ENCODE data around the gene NFYC.

Gene NFYC

GRCh38 chr1:40768146-40768990 is 76.9 kb downstream of the NFYC start:
- H3K9me3 ChIP-seq (ENCODE audit: control insufficient read depth, low read depth, low read length) = no peaks in the 10 kb centered on the region
- H3K9ac ChIP-seq (ENCODE audit: low read length) = no peak overlapping the region
- peaks cover 68% of the 10 kb centered on the region for H3K36me3 ChIP-seq (ENCODE audit: control insufficient read depth, low read depth, low read length)
- H3K27ac ChIP-seq (ENCODE audit: low read length) = no peak overlapping the region
- no peak overlapping the region for H3K4me3 ChIP-seq (ENCODE audit: low read length)
- no peaks in the 10 kb centered on the region for H3K27me3 ChIP-seq (ENCODE audit: control insufficient read depth, insufficient read depth, low read length)
- H3K4me1 ChIP-seq (ENCODE audit: control insufficient read depth, low read depth, low read length) = peaks cover 18% of the 10 kb centered on the region

- no peak overlapping the region for H3K27ac ChIP-seq (ENCODE audit: low read length)
- no peaks in the 10 kb centered on the region for H3K27me3 ChIP-seq (ENCODE audit: control insufficient read depth, insufficient read depth, low read length)
- H3K36me3 ChIP-seq (ENCODE audit: control insufficient read depth, low read depth, low read length) = peaks cover 53% of the 10 kb centered on the region
- no peak overlapping the region for H3K9ac ChIP-seq (ENCODE audit: low read length)
- peaks cover 23% of the 10 kb centered on the region for H3K4me1 ChIP-seq (ENCODE audit: control insufficient read depth, low read depth, low read length)
- H3K4me3 ChIP-seq (ENCODE audit: low read length) = no peak overlapping the region
- no peaks in the 10 kb centered on the region for H3K9me3 ChIP-seq (ENCODE audit: control insufficient read depth, low read depth, low read length)
Measured at GRCh38 chr1:40769815-40770214, 78.3 kb downstream of the NFYC start.

- peaks cover 47% of the 10 kb centered on the region for H3K36me3 ChIP-seq (ENCODE audit: control insufficient read depth, low read depth, low read length)
- H3K27ac ChIP-seq (ENCODE audit: low read length) = no peak overlapping the region
- no peaks in the 10 kb centered on the region for H3K9me3 ChIP-seq (ENCODE audit: control insufficient read depth, low read depth, low read length)
- peaks cover 23% of the 10 kb centered on the region for H3K4me1 ChIP-seq (ENCODE audit: control insufficient read depth, low read depth, low read length)
- no peak overlapping the region for H3K9ac ChIP-seq (ENCODE audit: low read length)
- H3K4me3 ChIP-seq (ENCODE audit: low read length) = no peak overlapping the region
- no peaks in the 10 kb centered on the region for H3K27me3 ChIP-seq (ENCODE audit: control insufficient read depth, insufficient read depth, low read length)
Measured at GRCh38 chr1:40770296-40771070, 79.0 kb downstream of the NFYC start.

GRCh38 chr1:40772146-40772955 is 80.8 kb downstream of the NFYC start:
- H3K36me3 ChIP-seq (ENCODE audit: control insufficient read depth, low read depth, low read length) = peaks cover 28% of the 10 kb centered on the region
- H3K27me3 ChIP-seq (ENCODE audit: control insufficient read depth, insufficient read depth, low read length) = no peaks in the 10 kb centered on the region
- no peak overlapping the region for H3K9ac ChIP-seq (ENCODE audit: low read length)
- H3K27ac ChIP-seq (ENCODE audit: low read length) = no peak overlapping the region
- H3K9me3 ChIP-seq (ENCODE audit: control insufficient read depth, low read depth, low read length) = peaks cover 4% of the 10 kb centered on the region
- H3K4me1 ChIP-seq (ENCODE audit: control insufficient read depth, low read depth, low read length) = peaks cover 23% of the 10 kb centered on the region
- no peak overlapping the region for H3K4me3 ChIP-seq (ENCODE audit: low read length)

GRCh38 chr1:40773748-40774265 is 82.3 kb downstream of the NFYC start:
- peaks cover 4% of the 10 kb centered on the region for H3K9me3 ChIP-seq (ENCODE audit: control insufficient read depth, low read depth, low read length)
- no peak overlapping the region for H3K9ac ChIP-seq (ENCODE audit: low read length)
- no peak overlapping the region for H3K4me3 ChIP-seq (ENCODE audit: low read length)
- no peaks in the 10 kb centered on the region for H3K27me3 ChIP-seq (ENCODE audit: control insufficient read depth, insufficient read depth, low read length)
- H3K27ac ChIP-seq (ENCODE audit: low read length) = no peak overlapping the region
- peaks cover 18% of the 10 kb centered on the region for H3K36me3 ChIP-seq (ENCODE audit: control insufficient read depth, low read depth, low read length)
- H3K4me1 ChIP-seq (ENCODE audit: control insufficient read depth, low read depth, low read length) = peaks cover 23% of the 10 kb centered on the region

DNA sequence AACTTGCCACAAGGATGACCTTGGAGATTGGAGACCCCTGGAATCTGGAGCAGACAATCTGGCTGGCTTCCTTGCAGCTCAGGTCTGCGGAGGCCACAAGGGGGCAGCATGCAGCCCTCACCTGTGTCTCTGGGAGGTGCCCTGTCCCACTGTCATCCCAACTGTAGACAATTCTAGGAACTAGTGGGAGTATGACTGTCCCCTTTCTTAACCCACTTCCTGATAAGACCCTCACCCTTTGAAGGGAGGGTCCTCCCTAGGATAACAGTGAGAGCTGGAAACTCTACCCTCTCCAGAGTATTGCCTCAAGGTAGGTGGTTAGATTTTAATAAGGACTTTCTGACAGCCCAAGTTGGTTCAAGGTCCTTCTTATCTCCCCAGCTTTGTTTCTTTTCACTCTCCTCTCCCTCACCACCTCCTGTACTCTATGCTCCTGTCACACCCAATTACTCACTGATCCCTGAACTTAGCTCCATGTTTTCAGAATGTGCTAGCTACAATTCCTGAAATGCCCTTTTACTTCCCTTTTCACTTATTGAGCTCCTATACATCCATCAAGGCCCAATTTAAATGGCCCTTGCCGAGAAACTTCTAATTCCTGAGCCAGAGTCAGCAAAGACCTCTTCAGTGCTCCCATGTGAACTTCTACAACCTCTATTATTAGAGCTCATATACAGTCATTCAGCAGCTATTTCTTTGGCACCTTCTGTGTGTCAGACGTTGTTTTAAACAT is 82.9 kb downstream of the NFYC start:
- Histone ChIP-seq H3K4me3 (ENCODE audit: low read length) (no peak overlapping the region), H3K36me3 (ENCODE audit: control insufficient read depth, low read depth, low read length) (peaks cover 12% of the 10 kb centered on the region), H3K9ac (ENCODE audit: low read length) (no peak overlapping the region), H3K9me3 (ENCODE audit: control insufficient read depth, low read depth, low read length) (peaks cover 4% of the 10 kb centered on the region), H3K4me1 (ENCODE audit: control insufficient read depth, low read depth, low read length) (peaks cover 23% of the 10 kb centered on the region), H3K27me3 (ENCODE audit: control insufficient read depth, insufficient read depth, low read length) (no peaks in the 10 kb centered on the region), H3K27ac (ENCODE audit: low read length) (no peak overlapping the region)

DNA sequence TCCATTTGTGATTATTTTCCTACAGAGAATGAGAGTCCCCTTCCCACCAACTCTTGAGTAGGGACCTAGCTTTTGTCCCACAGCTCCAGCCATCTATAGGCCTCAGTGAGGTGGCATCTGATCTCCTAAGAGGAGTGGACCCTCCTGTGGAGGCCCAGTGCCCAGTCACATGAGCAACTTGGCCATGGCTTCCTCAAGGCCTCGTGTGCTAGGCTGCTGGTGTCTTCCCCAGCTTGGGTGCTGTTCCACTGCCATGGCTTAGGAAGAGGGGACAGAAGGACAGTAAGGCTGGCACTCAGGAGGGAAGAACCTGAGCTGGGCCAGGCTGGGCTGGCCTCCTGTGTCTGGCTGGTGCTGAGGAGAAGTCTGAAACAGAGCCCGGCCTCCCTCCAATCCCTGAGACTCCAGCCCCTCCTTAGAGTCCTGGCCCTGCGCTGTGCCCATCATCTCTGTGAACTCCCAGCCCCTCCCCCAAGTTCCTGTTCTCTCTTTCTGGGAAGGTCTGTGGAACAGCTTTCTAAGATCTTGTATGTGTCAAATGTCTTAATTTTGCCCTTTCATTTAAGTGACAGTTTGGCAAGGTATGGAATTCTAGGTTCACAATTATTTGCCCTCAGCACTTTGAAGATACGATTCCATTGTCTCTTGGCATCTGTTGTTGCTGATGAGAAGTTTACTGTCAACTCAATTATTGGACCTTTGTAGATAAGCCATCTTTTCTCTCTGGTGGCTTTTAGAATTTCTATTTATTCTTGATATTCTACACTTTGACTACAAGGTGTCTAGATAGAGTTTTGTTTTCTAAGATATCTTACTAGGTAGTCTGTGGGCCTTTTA is 85.0 kb downstream of the NFYC start:
- Histone ChIP-seq H3K9me3 (ENCODE audit: control insufficient read depth, low read depth, low read length) (peaks cover 4% of the 10 kb centered on the region), H3K4me1 (ENCODE audit: control insufficient read depth, low read depth, low read length) (peaks cover 20% of the 10 kb centered on the region), H3K4me3 (ENCODE audit: low read length) (no peak overlapping the region), H3K27ac (ENCODE audit: low read length) (no peak overlapping the region), H3K9ac (ENCODE audit: low read length) (no peak overlapping the region), H3K27me3 (ENCODE audit: control insufficient read depth, insufficient read depth, low read length) (peaks cover 8% of the 10 kb centered on the region), H3K36me3 (ENCODE audit: control insufficient read depth, low read depth, low read length) (no peaks in the 10 kb centered on the region)

GRCh38 chr1:40777224-40777970 is 85.9 kb downstream of the NFYC start:
- H3K27me3 ChIP-seq (ENCODE audit: control insufficient read depth, insufficient read depth, low read length) = peaks cover 17% of the 10 kb centered on the region
- H3K36me3 ChIP-seq (ENCODE audit: control insufficient read depth, low read depth, low read length) = no peaks in the 10 kb centered on the region
- H3K9ac ChIP-seq (ENCODE audit: low read length) = no peak overlapping the region
- no peak overlapping the region for H3K4me3 ChIP-seq (ENCODE audit: low read length)
- peaks cover 4% of the 10 kb centered on the region for H3K9me3 ChIP-seq (ENCODE audit: control insufficient read depth, low read depth, low read length)
- H3K4me1 ChIP-seq (ENCODE audit: control insufficient read depth, low read depth, low read length) = peaks cover 15% of the 10 kb centered on the region
- no peak overlapping the region for H3K27ac ChIP-seq (ENCODE audit: low read length)

DNA sequence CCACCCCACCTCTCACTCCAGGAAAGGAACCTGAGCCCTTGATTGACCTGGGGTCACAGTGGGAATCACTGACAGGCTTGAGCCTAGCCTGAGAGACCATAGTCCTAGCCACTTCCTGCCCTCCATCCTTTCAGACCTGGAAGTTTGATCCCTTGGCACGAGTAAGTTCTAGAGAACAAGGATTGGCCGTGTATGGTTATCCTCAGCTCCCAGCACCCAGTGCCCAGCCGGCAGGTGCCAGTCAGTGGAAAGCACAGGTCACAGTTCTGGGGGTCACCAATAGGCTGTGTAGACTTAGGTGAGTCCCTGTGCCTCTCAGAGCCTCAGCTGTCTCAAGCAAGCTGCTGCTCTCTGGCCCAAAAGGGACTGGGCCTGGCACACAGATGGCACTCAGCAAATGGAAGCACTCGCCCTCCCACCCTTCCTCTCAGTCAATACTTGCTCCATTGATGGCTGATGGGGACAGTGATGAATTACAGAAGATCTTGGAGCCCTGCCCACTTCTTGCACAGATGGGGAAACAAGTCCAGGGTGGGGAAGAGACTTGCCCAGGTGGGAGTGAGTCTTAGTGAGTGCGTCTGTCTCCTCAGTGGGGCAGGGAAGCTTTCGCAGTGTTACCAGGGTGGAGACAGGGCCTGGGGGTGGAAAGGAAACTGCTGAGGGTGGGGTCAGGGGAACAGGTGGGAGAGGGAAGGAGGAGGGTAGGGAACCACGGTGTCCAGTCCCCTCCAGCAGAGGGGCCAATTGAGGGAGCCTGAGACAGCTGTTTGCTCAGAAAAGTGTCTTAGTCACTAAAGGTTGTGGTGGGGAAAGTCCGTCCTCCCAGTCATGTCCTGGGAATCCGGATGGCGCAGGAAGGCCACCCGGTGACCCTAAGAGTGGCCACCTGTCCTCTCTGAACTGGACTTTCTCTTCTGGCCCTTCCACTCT is 89.4 kb downstream of the NFYC start:
- Histone ChIP-seq H3K9me3 (ENCODE audit: control insufficient read depth, low read depth, low read length) (peaks cover 4% of the 10 kb centered on the region), H3K36me3 (ENCODE audit: control insufficient read depth, low read depth, low read length) (no peaks in the 10 kb centered on the region), H3K4me3 (ENCODE audit: low read length) (no peak overlapping the region), H3K9ac (ENCODE audit: low read length) (no peak overlapping the region), H3K4me1 (ENCODE audit: control insufficient read depth, low read depth, low read length) (peaks cover 6% of the 10 kb centered on the region), H3K27me3 (ENCODE audit: control insufficient read depth, insufficient read depth, low read length) (peaks cover 35% of the 10 kb centered on the region), H3K27ac (ENCODE audit: low read length) (no peak overlapping the region)
